ENCODE data around the gene PEAR1. TPM values are rescaled to one million over a fixed set of nuclear protein-coding genes. Genes with fewer than 3 reads are reported as not detected.

Gene PEAR1
- total RNA-seq, 2 donors from 2014 or later: not detected

DNA sequence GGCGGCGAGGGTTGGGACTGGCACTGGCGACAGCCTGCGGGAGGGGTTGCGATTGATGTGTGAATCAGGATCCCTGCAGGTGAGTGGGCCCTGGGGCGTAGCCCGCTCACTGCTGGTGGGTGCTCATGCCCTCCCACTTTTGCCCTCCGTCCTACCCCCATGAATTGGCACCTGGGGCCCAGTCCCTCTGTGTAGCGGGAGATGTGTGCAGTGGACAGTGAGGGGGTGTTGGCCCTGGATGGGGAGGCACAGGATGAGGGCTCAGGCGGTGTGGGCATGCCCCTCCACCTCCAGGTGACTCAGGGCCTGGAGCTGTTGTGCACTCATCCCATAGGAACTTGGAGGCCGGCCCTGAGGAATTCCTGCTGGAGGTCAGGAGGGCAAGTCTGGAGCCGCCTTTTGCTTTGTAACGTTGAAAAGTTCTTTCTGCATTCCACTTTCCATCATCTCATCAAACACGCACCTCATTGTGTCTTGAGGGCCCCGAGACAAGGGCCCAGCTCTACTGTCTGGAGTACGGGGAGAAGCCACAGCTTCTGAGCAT lies 3.0 kb downstream of the PEAR1 start:
- Mint-ChIP-seq H3K36me3 (ENCODE audit: low read depth) (no peaks in the 10 kb centered on the region), H3K27me3 (peaks cover 32% of the 10 kb centered on the region), H3K4me3 (no peak overlapping the region), H3K4me1 (peaks cover 7% of the 10 kb centered on the region), H3K27ac (no peak overlapping the region), H3K9me3 (no peaks in the 10 kb centered on the region)
- ATAC-seq (replicated peaks): no peak

DNA sequence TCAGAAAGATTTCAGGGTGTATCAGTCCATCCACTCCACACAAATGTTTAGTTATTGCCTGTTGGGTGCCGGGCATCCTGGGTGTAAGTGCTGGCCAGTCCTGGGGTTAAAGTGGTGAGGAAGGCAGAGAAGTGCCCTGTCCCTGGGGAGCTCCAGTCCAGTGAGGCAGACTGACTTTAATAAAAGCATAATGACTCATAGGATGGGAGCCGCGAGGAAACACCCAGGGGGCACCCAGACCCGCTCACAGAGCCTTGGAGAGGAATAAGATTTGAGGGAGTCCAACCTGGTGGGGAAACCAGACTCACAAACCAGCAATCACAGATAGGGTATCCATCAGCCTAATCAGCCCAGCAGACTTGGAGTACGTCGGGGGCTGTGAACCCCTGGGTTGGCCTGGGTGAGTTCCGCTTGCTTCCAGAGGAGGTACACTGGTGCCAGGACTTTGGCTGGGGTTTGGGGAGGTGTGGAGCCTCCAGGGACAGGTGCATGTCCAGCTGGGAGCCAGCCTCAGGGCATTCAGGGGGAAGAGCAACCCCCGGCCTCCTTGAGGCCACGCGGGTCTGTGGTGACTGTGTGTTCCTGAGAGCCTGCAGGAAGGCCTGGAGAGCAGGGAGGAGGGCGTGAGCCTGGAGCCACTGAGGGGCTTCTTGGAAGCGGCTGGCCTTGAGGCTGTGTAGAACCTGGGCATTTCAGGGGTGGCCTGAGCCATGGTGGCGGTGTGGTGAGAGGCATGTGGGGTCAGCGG lies 3.7 kb downstream of the PEAR1 start:
- Mint-ChIP-seq H3K27me3 (peaks cover 31% of the 10 kb centered on the region), H3K4me1 (peaks cover 7% of the 10 kb centered on the region), H3K27ac (no peak overlapping the region), H3K36me3 (ENCODE audit: low read depth) (no peaks in the 10 kb centered on the region), H3K9me3 (no peaks in the 10 kb centered on the region), H3K4me3 (no peak overlapping the region)
- no peak for ATAC-seq (replicated peaks)

- peaks cover 32% of the 10 kb centered on the region for H3K27me3 Mint-ChIP-seq
- no peaks in the 10 kb centered on the region for H3K36me3 Mint-ChIP-seq (ENCODE audit: low read depth)
- no peaks in the 10 kb centered on the region for H3K9me3 Mint-ChIP-seq
- no peak overlapping the region for H3K4me3 Mint-ChIP-seq
- no peak overlapping the region for H3K27ac Mint-ChIP-seq
- H3K4me1 Mint-ChIP-seq: peaks cover 7% of the 10 kb centered on the region
- peak; percentile 18 for ATAC-seq (replicated peaks)
Measured at GRCh38 chr1:156898161-156898566, 4.6 kb downstream of the PEAR1 start.

DNA sequence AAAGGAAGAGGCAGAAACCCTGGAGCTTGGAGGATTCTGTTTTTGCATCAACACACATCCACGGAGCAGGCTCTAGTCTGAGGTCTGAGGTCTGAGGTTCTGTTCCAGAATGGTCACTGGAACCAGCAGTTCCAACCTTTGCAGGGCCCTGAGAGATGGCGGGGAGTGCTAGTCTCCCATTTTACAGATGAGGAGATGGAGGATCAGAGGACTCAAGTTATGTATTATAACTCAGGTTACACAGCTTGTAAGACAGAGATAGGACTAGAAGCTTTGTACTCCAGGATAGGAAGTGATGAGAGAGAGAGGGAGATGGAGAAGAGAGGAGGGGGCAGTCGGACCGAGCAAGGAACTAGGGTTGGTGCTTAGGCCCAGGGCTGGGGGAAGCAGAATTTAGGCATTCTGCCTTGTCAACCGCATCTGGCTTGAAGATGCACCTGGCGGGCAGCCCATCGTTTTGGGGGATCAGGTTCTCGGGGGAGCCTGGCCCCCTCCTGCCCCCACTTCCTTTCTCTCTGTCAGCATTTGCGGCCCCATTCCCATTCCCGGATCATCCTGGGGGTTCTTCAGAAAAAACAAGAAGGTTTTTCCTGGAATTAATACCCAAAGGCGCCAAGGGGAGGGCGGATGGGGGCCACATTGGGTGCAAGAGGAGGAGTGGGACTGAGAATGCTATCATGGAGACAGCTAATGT lies 5.6 kb downstream of the PEAR1 start:
- peaks cover 32% of the 10 kb centered on the region for H3K27me3 Mint-ChIP-seq
- H3K27ac Mint-ChIP-seq: no peak overlapping the region
- no peak for ATAC-seq (replicated peaks)
- no peaks in the 10 kb centered on the region for H3K36me3 Mint-ChIP-seq (ENCODE audit: low read depth)
- H3K4me1 Mint-ChIP-seq: peaks cover 7% of the 10 kb centered on the region
- H3K4me3 Mint-ChIP-seq: no peak overlapping the region
- no peaks in the 10 kb centered on the region for H3K9me3 Mint-ChIP-seq

- Mint-ChIP-seq H3K4me3 (no peak overlapping the region), H3K4me1 (peaks cover 7% of the 10 kb centered on the region)
- no peak for ATAC-seq (replicated peaks)
Measured at GRCh38 chr1:156899956-156900718, 6.6 kb downstream of the PEAR1 start.

DNA sequence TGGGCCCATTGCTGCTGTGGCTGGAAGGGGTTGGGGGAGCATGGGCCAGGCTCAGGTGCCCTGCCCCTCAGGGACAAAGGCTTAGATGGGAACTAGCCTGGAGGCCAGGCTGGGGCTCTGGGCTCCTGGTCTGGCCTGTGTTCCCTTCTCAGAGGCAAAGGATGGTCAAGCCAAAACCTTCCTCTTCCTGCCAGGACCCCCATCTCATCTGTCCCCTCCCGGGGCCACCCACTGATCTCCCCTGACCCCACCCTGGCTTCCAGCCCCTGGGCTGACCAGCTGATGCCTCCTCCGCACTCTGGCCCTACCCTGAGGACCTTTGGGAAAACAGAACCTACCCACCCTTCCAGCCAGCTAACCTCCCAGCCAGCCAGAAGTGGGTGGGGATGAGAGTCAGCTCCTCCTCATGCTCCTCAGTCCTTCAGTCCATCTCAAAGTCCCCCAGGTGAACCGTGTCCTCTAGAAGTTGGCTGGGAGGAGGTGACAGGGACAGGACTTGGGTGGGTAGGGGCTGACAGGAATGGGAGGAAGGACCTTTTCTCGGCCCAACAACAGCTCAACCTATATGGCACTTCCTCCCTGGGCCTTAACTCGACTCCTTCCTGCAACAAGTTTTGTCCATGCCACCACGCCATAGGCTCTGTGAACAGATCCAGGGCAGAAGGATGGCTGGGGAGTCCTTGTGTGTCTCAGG lies 7.5 kb downstream of the PEAR1 start:
- Mint-ChIP-seq H3K4me3 (no peak overlapping the region), H3K27me3 (peaks cover 30% of the 10 kb centered on the region), H3K36me3 (ENCODE audit: low read depth) (no peaks in the 10 kb centered on the region), H3K4me1 (peaks cover 7% of the 10 kb centered on the region), H3K9me3 (no peaks in the 10 kb centered on the region), H3K27ac (no peak overlapping the region)
- no peak for ATAC-seq (replicated peaks)

More at GRCh38 chr1:156899956-156900718, 6.6 kb downstream of the PEAR1 start:
- peaks cover 29% of the 10 kb centered on the region for H3K27me3 Mint-ChIP-seq
- H3K36me3 Mint-ChIP-seq (ENCODE audit: low read depth): no peaks in the 10 kb centered on the region
- no peak overlapping the region for H3K27ac Mint-ChIP-seq
- no peaks in the 10 kb centered on the region for H3K9me3 Mint-ChIP-seq

DNA sequence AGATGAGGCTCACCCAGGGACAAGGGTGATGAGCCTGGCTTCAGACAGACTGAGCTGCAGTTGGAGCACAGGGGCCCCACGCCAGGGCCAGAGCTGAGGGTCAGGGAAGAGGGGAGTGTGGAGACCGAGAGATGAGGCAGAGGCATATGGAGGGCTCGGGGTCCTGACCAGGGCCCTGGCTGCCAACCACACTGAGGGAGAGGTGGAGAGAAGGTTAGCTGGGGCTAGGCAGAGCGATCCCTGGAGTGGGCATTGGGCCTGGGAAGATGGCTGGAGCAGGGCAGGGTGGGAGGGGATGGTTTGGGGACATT lies 8.0 kb downstream of the PEAR1 start:
- Mint-ChIP-seq H3K27me3 (peaks cover 30% of the 10 kb centered on the region), H3K36me3 (ENCODE audit: low read depth) (no peaks in the 10 kb centered on the region), H3K9me3 (no peaks in the 10 kb centered on the region), H3K4me1 (peaks cover 7% of the 10 kb centered on the region), H3K4me3 (no peak overlapping the region), H3K27ac (no peak overlapping the region)
- ATAC-seq (replicated peaks): no peak

GRCh38 chr1:156901966-156902915 lies 8.7 kb downstream of the PEAR1 start:
- Mint-ChIP-seq H3K27ac (no peak overlapping the region), H3K9me3 (no peaks in the 10 kb centered on the region), H3K36me3 (ENCODE audit: low read depth) (no peaks in the 10 kb centered on the region), H3K27me3 (peaks cover 32% of the 10 kb centered on the region), H3K4me3 (no peak overlapping the region), H3K4me1 (peaks cover 7% of the 10 kb centered on the region)
- no peak for ATAC-seq (replicated peaks)

DNA sequence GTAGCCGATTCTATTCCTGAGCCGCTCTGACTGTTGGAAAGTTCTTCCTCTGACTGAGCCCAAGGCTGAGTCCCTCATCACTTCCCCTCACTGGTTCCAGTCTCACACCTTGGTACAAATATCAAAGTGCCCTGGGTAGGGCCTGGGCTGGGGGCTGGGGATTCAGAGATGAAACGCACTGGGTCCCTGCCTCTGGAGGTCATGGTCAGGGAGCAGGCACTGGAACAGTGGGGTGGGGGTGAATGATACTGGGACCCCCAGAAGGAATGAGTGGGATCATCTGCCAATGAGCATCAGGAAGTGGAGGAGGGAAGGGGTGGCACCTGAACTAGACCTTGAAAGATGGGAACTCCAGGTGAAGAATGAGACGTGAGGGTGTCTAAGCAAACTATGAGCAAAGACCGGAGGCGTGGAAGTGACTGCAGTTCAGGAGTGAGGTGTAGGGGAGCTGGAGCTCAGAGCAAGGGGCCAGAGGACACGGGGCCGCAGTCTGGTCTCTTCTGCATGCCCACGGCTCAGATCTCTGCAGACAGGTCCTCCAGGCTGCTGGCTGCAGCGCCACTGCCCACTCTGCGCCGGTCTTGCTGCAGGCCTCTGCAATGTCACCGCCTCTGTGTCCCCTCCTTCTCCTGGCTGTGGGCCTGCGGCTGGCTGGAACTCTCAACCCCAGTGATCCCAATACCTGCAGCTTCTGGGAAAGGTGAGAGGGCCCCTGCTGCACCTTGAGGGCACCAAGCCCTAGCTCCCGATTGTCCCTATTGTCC lies 10.0 kb downstream of the PEAR1 start:
- no peaks in the 10 kb centered on the region for H3K36me3 Mint-ChIP-seq (ENCODE audit: low read depth)
- peaks cover 26% of the 10 kb centered on the region for H3K27me3 Mint-ChIP-seq
- H3K27ac Mint-ChIP-seq: no peak overlapping the region
- peaks cover 4% of the 10 kb centered on the region for H3K4me1 Mint-ChIP-seq
- no peak overlapping the region for H3K4me3 Mint-ChIP-seq
- no peak for ATAC-seq (replicated peaks)
- H3K9me3 Mint-ChIP-seq: no peaks in the 10 kb centered on the region

DNA sequence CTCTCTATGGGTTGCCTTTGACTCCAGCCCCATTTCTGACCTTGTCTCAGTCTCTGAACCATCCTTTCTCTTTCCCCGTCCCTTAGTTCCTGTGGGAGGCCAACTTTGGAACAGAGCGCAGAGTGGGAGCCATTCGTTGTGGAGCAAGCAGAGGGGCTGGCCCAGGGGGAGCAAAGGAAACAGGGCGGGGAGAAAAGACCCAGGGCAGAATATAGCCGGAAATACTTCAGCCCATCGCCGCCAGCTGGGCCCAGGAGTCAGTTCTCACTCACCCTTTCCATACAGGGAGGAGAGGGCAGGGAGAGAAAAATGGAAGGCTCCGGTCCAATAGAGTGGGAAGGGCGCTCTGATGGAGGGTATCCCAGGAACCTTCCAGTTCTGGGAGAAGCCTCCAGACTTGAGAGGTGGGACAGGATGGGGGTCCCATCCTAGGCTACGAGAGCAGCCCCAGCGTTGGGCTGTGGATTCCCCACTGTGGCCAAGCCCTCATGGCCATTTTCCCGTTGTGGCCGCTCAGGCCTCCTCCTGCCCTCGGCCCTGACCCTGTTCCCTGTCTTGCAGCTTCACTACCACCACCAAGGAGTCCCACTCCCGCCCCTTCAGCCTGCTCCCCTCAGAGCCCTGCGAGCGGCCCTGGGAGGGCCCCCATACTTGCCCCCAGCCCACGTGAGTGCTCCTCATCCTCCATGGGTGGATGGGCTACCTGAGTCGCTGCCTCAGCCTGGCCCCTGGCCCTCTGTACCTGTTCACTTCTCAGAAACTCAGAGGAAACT lies 10.9 kb downstream of the PEAR1 start:
- Mint-ChIP-seq H3K36me3 (ENCODE audit: low read depth) (no peaks in the 10 kb centered on the region), H3K27ac (no peak overlapping the region), H3K27me3 (peaks cover 22% of the 10 kb centered on the region), H3K4me3 (no peak overlapping the region), H3K4me1 (no peaks in the 10 kb centered on the region), H3K9me3 (no peaks in the 10 kb centered on the region)
- no peak for ATAC-seq (replicated peaks)

- Mint-ChIP-seq H3K27me3 (peaks cover 22% of the 10 kb centered on the region), H3K9me3 (no peaks in the 10 kb centered on the region), H3K4me1 (no peaks in the 10 kb centered on the region), H3K27ac (no peak overlapping the region), H3K4me3 (no peak overlapping the region), H3K36me3 (ENCODE audit: low read depth) (no peaks in the 10 kb centered on the region)
- ATAC-seq (replicated peaks): no peak
Measured at GRCh38 chr1:156905176-156905575, 11.7 kb downstream of the PEAR1 start.

DNA sequence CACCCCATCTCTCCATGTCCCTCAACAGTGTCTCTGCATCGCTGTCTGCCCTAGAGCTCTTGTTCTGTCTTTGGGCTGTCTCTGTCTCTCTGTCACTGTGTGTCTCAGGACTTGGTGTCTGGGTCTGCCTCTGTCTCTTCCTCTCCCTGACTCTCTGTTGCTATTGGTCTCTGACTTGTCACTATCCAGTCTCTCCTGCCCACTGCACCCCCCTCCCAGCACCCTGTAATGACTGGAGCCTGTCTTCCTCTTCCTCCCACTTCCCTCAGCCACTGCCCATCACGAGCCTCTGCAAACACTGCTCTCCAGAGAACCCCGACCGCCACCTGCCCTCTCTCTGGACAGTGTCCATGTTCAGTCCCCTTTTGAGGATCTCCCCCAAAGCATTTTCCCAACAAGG lies 12.1 kb downstream of the PEAR1 start:
- Mint-ChIP-seq H3K4me1 (no peaks in the 10 kb centered on the region), H3K9me3 (no peaks in the 10 kb centered on the region), H3K27me3 (peaks cover 25% of the 10 kb centered on the region), H3K4me3 (no peak overlapping the region), H3K36me3 (ENCODE audit: low read depth) (no peaks in the 10 kb centered on the region), H3K27ac (no peak overlapping the region)
- no peak for ATAC-seq (replicated peaks)
